Activated CD4-positive, alpha-beta T cell treated with anti-CD3 and anti-CD28 coated beads for 24 hours (primary cell): ENCODE measurements around the gene RHOT2.

Experiments used
- DNase-seq, 2 donors: peaks; one replicate each; pipeline ENCODE4 v3.0.0-alpha.2; 2020; ENCODE audit warnings: low read depth in 2 of 2

RHOT2 gene

DNA sequence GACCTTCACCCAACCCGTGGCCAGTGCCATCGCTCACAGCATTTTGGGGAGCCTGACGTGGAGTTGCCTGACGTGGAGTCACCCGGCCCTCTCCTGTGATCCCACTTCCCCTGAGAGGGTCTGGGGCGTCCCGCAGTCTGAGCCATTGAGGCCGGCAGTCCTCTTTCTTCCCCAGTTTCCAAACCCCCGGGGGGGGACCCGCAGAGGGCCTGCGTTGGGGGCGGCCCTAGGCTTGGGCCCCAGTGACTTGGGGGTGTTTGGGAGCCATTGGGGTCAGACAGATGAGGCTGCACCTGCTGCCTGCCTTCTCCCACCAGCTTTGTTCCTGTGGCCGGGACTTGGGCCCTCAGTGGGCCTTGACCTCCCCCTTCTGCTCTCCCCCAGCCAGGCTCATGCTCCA, 1.7 kb downstream of the RHOT2 start:
- no peak for DNase-seq

DNA sequence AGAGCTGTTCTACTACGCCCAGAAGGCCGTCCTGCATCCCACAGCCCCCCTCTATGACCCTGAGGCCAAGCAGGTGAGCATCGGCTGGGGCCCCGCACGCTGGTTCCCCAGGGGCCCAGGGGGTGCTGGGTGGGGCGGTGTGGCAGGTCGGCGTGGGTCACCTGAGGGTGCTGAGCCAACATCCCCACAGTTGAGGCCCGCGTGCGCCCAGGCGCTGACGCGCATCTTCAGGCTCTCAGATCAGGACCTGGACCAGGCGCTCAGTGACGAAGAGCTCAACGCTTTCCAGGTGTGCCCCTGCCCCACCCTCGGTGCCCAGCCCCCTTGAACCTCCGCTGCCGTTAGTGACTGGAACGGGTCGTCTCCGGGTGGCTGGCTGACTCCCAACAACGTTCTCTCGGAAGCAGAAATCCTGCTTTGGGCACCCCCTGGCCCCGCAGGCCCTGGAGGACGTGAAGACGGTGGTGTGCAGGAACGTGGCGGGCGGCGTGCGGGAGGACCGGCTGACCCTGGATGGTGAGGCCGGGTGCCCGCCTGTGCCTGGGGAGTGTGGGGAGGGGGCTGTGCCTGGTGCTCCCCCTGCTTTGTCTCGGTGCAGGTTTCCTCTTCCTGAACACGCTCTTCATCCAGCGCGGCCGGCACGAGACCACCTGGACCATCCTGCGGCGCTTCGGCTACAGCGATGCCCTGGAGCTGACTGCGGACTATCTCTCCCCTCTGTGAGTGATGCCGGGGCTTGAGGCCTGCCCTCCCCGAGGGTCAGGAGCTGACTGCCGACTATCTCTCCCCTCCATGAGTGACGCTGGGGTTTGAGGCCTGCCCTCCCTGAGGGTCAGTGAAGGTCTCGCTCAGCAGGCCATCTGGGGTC, 2.8 kb downstream of the RHOT2 start:
- no peak for DNase-seq

DNA sequence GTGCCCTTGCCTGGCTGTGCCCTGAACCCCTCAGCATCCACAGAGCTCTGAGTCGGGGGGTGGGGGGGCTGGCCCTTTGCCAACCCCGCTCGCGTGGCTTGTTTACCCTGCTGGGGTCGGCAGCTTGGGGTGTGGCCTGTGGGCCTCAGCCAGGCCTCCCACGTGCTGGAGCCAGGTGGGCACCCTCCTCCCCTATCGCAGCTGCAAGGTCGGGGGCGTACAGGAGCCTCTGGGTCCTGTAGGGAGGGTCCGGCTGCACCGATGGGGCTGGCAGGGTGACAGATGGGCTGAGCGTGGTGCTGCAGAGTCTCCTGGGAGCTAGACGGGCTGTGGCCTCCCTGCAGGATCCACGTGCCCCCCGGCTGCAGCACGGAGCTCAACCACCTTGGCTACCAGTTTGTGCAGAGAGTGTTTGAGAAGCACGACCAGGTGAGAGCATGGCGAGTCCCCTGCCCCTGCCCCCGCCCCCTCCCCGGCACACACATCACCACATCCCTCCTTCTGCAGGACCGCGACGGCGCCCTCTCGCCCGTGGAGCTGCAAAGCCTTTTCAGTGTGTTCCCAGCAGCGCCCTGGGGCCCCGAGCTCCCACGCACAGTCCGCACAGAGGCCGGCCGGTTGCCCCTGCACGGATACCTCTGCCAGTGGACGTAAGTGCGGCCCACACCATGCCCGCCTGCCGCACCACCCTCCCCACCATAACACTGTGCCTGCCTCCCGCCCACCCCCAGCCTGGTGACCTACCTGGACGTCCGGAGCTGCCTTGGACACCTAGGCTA, 3.6 kb downstream of the RHOT2 start:
- DNase-seq = no peak

DNA sequence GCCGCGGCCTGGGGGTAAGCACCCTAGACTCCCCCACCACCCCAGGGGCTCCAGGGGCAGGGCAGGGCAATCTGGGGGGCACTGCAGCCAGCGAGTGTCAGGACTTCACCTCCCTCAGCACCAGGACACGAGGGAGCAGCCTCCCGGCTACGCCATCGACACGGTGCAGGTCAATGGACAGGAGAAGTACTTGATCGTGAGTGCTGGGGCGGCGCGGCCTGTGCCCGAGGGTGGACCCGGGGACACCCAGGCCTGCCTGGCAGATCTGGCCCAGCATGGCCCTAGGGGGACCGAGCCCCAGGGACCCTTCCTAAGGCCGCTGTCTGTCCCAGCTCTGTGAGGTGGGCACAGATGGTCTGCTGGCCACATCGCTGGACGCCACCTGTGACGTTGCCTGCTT, 4.4 kb downstream of the RHOT2 start:
- no peak for DNase-seq

DNA sequence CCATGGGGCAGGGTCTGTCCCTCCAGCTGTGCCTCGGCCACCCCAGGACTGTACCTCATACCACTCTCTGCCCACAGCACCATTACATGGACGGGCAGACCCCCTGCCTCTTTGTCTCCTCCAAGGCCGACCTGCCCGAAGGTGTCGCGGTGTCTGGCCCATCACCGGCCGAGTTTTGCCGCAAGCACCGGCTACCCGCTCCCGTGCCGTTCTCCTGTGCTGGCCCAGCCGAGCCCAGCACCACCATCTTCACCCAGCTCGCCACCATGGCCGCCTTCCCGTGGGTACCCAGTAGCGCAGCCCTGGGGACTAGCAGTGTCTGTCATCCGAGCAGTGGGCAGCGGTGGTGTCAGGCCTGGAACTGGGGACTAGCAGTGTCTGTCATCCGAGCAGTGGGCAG, 4.9 kb downstream of the RHOT2 start:
- DNase-seq = no peak

DNA sequence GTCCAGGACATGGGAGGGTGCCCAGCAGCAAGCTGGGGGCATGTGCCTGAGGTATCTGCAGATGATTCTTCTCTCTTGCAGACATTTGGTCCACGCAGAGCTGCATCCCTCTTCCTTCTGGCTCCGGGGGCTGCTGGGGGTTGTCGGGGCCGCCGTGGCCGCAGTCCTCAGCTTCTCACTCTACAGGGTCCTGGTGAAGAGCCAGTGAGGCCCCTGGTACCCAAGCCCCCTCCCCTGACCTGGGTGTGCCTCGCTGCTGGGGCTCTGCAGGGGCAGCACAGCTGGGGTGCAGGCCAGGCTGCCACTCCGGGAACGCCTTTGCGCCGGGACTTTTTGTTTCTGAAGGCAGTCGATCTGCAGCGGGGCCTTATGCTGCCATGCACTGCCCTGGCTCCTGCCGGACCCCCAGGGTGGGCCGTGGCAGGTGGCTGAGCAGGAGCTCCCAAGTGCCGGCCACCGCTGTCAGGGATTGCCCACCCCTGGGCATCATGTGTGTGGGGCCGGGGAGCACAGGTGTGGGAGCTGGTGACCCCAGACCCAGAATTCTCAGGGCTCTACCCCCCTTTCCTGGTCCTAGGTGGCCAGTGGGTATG, 5.6 kb downstream of the RHOT2 start:
- no peak for DNase-seq

DNA sequence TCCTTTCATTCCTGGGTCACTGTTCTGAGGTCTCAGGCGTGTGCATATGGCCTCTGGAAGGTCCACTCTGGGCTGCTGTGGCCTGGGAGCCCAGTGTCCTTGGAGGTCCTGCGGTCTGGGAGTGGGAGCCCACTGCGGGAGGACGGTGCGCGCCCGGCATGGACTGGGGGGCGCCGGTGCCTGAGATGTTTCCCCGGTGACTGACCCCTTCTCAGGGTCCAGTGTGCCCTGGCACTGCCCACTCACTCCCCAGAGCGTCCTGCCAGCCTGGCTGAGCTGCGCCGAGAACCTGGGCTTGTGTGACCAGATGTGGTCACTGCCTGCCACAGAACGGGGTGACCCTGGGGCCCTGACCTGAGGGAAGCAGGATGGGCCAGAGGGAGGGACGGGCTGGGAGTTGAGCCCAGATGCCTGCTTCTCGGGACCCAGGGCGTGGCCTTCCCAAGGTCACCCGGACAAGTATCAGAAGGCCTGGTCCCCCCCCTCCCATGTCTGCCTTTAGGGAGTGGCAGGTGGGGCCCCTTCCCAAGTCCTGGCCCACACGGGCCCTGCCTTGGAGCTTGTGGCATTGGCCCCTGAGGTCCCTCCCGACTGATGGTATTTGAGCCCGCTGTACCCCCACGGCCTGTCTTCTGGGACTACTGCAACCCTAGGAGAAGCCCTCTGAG, 6.4 kb downstream of the RHOT2 start:
- DNase-seq = no peak

DNA sequence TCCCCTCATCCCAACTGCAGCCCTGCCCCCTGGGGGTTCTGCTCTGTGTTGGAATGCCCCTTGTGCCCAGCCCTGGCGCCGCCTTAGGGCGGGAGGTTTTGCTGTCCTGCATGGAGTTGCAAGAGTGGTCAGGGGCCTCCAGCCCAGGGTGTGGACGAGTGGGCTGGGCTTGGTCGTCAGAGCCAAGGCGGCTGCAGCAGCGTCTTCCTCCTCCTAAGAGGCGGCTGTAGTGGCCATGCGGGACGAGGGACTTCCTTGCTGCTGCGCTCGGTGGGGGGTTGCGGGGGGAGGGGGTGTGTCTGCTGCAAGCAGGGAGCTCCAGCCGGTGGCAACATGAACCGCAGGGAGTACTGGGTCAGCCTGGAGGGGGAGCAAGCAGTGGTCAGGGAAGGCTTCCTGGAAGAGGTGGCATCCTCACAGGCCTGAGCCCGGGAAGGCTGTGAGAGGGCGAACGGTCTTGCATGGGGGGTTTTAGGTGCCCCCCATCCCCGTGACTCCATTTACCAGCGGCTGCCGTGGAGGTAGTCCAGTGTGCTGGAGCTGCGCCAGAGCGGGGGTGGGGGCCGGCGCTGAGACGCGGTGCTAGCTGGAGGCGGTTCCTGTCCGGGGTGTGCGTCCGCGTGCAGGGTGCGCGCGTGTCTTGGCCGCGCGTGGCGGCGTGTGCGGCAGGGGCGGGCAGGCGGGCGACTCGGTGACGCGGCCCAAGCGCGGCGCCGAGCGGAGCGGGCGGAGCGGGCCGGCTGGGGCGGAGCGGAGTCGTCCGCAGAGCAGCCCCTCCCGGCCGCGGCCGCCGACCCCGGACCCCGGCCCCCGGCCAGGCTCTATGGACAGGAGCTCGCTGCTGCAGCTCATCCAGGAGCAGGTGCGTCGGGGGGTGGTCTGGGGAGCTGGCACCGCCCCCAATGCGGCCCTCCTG, 7.3 kb downstream of the RHOT2 start, which contains the start of gene RHBDL1:
Gene RHBDL1 (plus strand): TSS at position 704 of the 916 bp plus-strand sequence. CDS start 120 bp downstream, at position 824.
- DNase-seq = no peak

DNA sequence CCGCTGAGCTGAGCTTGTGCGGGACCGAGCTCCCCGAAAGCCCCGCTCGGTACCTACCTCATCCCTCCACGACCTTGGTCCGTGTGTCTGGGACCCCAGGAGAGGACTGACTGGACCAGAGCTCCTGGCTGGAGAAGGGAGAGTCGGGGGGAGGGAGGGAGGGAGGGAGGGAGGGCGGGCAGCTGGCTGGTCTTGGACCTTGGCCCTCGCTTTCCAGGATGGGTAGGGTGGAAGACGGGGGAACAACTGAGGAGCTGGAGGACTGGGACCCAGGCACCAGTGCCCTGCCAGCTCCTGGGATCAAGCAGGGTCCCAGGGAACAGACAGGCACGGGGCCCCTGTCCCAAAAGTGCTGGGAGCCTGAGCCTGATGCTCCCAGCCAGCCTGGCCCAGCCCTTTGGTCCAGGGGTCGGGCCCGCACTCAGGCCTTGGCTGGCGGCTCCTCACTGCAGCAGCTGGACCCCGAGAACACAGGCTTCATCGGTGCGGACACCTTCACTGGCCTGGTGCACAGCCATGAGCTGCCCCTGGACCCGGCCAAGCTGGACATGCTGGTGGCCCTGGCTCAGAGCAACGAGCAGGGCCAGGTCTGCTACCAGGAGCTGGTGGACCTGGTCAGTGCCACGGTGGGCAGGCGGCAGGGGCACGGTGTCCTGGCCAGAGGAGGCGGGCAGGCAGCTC, 8.1 kb downstream of the RHOT2 start:
- DNase-seq = no peak

DNA sequence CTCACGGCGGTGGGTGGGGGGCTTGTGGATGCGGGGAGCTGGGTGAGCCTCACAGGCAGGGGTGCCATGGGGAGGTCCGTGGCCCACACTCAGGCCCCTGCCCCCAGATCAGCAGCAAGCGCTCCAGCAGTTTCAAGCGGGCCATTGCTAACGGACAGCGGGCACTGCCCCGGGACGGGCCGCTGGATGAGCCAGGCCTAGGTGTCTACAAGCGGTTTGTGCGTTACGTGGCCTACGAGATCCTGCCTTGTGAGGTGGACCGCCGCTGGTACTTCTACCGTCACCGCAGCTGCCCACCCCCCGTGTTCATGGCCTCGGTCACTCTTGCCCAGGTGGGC, 8.6 kb downstream of the RHOT2 start:
- DNase-seq = no peak

DNA sequence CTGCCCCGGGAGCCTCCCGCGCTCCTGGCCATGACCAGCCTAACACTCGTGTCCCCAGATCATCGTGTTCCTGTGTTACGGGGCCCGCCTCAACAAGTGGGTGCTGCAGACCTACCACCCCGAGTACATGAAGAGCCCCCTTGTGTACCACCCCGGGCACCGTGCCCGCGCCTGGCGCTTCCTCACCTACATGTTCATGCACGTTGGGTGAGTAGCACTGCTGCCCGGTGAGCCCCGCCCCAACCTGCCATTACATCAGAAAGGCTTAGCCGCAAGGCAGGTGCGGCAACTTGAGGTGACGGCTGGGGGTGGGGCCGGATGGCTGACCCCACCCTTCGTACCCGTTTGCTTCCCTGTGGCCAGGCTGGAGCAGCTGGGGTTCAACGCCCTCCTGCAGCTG, 9.0 kb downstream of the RHOT2 start:
- DNase-seq = no peak

DNA sequence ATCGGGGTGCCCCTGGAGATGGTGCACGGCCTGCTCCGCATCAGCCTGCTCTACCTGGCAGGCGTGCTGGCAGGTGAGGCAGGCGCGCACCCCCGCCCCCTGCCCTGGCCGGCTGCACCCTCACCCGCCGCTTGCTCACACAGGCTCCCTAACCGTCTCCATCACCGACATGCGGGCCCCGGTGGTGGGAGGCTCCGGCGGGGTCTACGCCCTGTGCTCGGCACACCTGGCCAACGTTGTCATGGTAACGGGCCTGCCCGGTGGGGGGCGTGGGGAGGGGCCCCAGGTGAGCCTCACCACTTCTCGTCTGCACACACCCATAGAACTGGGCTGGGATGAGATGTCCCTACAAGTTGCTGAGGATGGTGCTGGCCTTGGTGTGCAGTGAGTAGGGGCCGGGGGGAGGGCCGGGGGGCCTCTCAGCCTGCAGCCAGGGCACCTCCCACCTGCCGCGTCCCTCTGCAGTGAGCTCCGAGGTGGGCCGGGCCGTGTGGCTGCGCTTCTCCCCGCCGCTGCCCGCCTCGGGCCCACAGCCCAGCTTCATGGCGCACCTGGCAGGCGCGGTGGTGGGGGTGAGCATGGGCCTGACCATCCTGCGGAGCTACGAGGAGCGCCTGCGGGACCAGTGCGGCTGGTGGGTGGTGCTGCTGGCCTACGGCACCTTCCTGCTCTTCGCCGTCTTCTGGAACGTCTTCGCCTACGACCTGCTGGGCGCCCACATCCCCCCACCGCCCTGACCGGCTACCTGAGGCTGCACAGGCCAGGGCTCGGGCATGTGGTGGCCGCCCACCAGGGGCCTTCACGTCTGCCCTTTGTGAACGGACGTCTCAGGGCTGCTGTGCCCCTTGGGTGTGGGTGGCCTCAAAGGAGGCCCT, 9.6 kb downstream of the RHOT2 start:
- DNase-seq = no peak

DNA sequence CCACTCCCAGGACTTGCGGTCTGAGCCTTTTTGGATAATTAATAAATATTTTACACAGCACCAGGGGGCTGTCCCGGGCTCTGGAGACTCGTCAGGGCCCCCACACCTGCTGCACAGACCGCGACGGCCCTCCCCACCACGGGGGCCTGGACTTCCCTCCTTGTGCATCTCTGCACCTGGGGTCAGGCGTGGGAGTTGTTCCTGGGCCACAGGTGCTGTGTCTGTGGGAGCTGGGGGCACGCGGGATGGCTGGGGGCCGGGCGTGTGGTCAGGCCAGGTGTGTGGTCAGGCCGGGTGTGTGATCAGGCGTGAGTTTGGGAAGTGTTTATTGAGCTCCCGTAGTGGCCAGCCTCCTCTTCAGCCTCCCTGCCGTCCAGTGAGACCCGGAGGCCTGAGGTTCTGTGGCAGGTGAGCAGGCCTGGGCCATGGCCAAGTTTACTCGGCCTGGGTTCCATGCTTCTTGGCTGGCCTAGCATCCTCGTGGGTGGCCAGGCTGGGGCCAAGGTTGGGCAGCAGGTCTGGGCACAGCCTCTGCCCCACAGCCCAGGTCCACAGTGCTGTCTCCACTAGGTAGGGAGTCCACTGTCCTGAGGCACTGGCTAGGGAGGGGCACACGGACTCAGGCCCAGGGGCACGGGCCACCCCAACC, 10.4 kb downstream of the RHOT2 start:
- no peak for DNase-seq

DNA sequence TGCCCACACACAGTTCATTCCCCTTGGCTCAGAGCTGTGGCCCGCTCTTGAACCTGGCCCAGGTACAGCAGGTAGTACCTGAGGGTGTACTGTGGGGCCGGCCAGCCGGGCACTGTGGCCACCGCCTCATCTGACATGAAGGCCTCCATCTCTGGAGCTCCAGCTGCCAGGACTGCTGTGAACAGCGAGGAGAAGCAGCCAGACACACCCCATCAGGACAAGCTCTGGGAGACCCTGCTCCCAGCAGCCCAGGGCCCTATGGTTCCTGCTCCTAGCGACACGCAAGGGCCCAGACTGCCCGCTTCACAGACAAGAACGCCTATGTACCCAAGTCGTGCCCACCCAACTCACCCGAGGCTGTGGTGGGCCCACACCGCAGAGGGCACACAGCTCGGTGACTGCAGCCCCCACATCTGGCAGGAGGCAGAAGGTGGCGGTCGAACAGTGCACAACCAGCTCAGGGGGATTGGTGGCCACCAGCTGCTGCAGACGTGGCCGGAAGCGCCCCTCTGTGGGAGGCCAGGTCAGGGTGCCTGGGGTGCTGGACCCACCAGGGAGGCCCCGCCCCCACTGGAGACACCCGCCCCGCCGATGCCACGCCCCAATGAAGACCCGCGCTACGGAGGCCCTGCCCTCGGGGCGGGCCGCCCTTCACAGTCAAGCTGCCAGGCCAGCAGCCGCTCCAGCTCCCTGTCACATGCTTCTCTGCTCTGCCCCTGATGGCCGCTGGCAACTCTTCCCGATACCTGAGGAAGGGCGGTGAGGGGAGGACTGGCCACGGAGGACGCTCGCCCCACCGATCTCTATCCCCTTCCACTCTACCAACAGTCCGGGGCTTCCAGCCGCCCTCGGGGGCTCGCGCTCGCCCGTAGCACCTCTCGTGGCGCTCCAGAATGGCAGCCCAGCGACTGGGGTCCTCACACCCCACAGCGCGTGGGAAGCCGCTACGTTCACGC, 11.2 kb downstream of the RHOT2 start:
- DNase-seq = peak in 1 of 2 donors; percentile 24

DNA sequence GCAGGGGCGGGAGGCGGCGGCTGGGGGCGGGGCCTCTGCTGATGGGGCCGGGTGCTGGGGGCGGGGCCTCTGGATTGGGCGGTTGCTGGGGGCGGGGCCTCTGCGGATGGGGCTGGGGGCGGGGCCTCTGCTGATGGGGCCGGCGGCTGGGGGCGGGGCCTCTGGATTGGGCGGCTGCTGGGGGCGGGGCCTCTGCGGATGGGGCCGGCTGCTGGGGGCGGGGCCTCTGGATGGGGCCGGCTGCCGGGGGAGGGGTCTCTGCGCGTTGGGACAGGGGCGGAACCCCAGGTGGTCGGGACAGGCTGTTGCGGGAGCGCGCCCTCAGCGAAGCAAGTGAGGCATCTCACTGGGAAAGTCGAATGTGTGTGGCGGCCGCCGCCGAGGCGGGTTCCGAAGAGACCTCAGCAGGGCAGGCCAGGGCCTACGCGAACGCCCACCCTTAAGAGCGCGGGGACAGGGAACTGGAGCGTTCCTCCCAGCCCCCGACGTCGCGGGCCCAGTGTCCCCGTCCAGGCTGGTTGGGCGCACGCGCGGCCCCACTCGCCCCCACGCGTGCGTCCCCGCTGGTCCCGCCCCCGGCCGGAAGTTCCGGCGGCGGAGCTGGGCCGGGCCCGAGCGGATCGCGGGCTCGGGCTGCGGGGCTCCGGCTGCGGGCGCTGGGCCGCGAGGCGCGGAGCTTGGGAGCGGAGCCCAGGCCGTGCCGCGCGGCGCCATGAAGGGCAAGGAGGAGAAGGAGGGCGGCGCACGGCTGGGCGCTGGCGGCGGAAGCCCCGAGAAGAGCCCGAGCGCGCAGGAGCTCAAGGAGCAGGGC, 12.1 kb downstream of the RHOT2 start, which contains the start of gene STUB1:
Gene STUB1 (plus strand): TSS at position 597 of the 811 bp plus-strand sequence. CDS start 116 bp downstream, at position 713.
- DNase-seq = peak; percentile 83 to 91

DNA sequence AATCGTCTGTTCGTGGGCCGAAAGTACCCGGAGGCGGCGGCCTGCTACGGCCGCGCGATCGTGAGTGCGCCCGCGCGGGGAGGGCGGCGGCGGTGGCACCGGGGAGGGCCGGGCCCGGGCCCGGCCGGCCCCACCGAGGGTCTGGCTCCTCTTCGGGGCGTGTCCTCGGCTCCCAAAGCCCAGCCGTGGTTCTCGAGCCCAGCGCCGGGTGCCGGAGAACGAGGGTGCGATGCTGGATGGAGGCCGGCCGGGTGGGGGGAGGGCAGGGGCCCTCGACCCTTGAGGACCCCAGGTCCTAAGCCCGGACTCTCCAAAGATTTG, 12.7 kb downstream of the RHOT2 start:
- DNase-seq = no peak
